PFSK-1 (cell line): ENCODE data around the gene RHOJ.

Experiments used
- FOXP2 ChIP-seq: optimal IDR thresholded peaks from 2 replicates; pipeline ENCODE3; 2011; ENCODE audit warnings: borderline replicate concordance, control low read depth, inconsistent platforms; ENCODE audit not compliant: insufficient read depth; ENCODE audit errors: extremely low read length, extremely low read depth
- POLR2AphosphoS5 ChIP-seq: IDR thresholded peaks from 2 replicates; pipeline ENCODE4 v1.6.1; 2012; ENCODE audit warnings: low read depth, mild to moderate bottlenecking, control low read depth, low read length, moderate library complexity
- SIN3A ChIP-seq: IDR thresholded peaks from 2 replicates; pipeline ENCODE4 v1.6.1; 2012; ENCODE audit warnings: mild to moderate bottlenecking, low read length, moderate library complexity, borderline replicate concordance; ENCODE audit not compliant: insufficient read depth
- TAF1 ChIP-seq: IDR thresholded peaks from 2 replicates; pipeline ENCODE4 v1.6.1; 2012; ENCODE audit warnings: low read length, control low read depth, borderline replicate concordance; ENCODE audit not compliant: insufficient read depth
- TF ChIP-seq, protein P1 (sequence below), 2 experiments: IDR thresholded peaks; 2 replicates each; pipeline versions ENCODE4 v1.6.1 to v1.8.0; 2011 to 2012; ENCODE audit warnings: low read depth in 2 of 2, low read length in 2 of 2, control low read depth in 1 of 2, inconsistent platforms in 1 of 2, mild to moderate bottlenecking in 1 of 2, moderate library complexity in 1 of 2; ENCODE audit not compliant: insufficient read depth in 1 of 2

The RHOJ gene

GRCh38 chr14:63167044-63167443 is 37.2 kb upstream of the RHOJ start:
- TF ChIP-seq TAF1 (no peak), SIN3A (no peak), FOXP2 (no peak), POLR2AphosphoS5 (no peak)
- TF ChIP-seq, protein P1, sequence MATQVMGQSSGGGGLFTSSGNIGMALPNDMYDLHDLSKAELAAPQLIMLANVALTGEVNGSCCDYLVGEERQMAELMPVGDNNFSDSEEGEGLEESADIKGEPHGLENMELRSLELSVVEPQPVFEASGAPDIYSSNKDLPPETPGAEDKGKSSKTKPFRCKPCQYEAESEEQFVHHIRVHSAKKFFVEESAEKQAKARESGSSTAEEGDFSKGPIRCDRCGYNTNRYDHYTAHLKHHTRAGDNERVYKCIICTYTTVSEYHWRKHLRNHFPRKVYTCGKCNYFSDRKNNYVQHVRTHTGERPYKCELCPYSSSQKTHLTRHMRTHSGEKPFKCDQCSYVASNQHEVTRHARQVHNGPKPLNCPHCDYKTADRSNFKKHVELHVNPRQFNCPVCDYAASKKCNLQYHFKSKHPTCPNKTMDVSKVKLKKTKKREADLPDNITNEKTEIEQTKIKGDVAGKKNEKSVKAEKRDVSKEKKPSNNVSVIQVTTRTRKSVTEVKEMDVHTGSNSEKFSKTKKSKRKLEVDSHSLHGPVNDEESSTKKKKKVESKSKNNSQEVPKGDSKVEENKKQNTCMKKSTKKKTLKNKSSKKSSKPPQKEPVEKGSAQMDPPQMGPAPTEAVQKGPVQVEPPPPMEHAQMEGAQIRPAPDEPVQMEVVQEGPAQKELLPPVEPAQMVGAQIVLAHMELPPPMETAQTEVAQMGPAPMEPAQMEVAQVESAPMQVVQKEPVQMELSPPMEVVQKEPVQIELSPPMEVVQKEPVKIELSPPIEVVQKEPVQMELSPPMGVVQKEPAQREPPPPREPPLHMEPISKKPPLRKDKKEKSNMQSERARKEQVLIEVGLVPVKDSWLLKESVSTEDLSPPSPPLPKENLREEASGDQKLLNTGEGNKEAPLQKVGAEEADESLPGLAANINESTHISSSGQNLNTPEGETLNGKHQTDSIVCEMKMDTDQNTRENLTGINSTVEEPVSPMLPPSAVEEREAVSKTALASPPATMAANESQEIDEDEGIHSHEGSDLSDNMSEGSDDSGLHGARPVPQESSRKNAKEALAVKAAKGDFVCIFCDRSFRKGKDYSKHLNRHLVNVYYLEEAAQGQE (IDR thresholded peaks at IDR 0.05; ENCODE audit: insufficient read depth in 1 of 2, low read depth in 2 of 2, low read length in 2 of 2) = no peak

DNA sequence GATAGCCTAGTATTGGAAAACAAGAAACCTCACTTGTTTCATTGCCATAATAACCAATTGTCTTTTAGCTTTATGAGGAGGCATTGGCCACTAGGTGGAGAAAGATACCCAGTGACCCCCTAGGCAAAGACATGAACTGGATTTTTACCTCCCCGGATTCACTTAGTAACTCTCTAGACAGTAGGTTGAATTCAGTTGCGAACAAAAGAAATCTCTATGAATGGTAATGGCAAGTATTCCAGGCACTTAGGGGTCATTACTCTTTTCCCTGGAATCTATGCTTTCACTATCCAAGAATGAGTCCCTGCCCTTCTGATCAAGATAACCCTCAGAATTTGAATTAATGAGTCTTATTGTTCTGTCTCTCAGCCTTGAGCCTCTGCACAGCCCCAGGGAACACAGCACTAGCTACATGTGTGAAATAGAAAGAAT is 29.5 kb upstream of the RHOJ start:
- TF ChIP-seq FOXP2 = no peak
- TF ChIP-seq POLR2AphosphoS5 = no peak
- TF ChIP-seq TAF1 = no peak
- TF ChIP-seq, protein P1 (IDR thresholded peaks at IDR 0.05; ENCODE audit: insufficient read depth in 1 of 2, low read depth in 2 of 2, low read length in 2 of 2) = no peak
- no peak for TF ChIP-seq SIN3A

DNA sequence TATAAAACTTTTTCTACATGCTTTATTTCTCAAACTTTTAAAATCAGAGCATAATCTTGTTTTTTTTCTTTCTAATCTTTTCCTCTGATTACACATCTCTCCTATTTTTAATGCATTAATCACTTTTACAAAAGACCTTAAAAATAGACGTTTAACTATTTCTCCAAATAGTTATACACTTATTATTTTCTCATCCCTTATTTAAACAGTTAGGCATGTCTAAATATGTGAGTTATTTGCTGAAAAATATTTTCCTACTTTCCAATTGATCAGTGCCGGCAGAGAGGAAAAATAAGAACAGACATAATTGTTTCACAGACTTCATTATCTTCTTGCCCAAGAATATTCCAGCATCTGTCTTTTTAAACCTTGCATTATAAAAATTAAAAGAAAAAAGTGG is 28.7 kb upstream of the RHOJ start:
- TF ChIP-seq POLR2AphosphoS5 (no peak), TAF1 (no peak), SIN3A (no peak), FOXP2 (no peak)
- TF ChIP-seq, protein P1 (IDR thresholded peaks at IDR 0.05; ENCODE audit: insufficient read depth in 1 of 2, low read depth in 2 of 2, low read length in 2 of 2) = no peak

DNA sequence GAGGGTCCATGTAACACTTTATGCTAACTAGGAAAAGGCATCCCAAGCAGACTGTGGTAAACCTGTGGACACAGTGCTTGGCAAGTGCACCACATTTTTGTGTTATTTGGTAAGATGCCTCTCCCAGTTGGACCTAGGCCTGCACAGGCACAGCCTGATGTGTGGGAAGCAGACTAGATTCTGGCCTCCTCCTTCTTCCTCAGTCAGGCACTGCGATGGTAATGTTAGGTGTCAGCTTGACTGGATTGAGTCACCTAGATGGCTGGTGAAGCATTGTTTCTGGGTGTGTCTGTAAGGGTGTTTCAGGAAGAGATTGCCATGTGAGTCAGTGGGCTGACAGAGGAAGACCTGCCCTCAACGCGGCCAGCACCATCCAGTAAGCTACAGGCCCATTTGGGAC is 25.3 kb upstream of the RHOJ start:
- TF ChIP-seq, protein P1 (IDR thresholded peaks at IDR 0.05; ENCODE audit: insufficient read depth in 1 of 2, low read depth in 2 of 2, low read length in 2 of 2) = no peak
- TF ChIP-seq POLR2AphosphoS5 (no peak), TAF1 (no peak), FOXP2 (no peak), SIN3A (no peak)

GRCh38 chr14:63179383-63179782 is 24.9 kb upstream of the RHOJ start:
- TF ChIP-seq SIN3A (no peak), POLR2AphosphoS5 (no peak), TAF1 (no peak), FOXP2 (no peak)
- TF ChIP-seq, protein P1 (IDR thresholded peaks at IDR 0.05; ENCODE audit: insufficient read depth in 1 of 2, low read depth in 2 of 2, low read length in 2 of 2) = no peak
